Bone marrow (tissue), 2 donors: ENCODE data around the gene WSCD2.

ENCODE experiments used
- DNase-seq, 2 donors: peaks; one replicate each; lab custom pipeline; 2025; lab: John Stamatoyannopoulos, UW

The WSCD2 gene

GRCh38 chr12:108107293-108107692 is 21.8 kb upstream of the WSCD2 start:
- DNase-seq = no peak

GRCh38 chr12:108109504-108109903 is 19.6 kb upstream of the WSCD2 start:
- DNase-seq = no peak

GRCh38 chr12:108109954-108110353 is 19.1 kb upstream of the WSCD2 start:
- no peak for DNase-seq

GRCh38 chr12:108110844-108111243 is 18.2 kb upstream of the WSCD2 start:
- no peak for DNase-seq

- no peak for DNase-seq
Observed at GRCh38 chr12:108112832-108113556, 16.1 kb upstream of the WSCD2 start.

- DNase-seq = no peak
Observed at GRCh38 chr12:108115123-108116121, 13.7 kb upstream of the WSCD2 start.

- DNase-seq = no peak
Observed at GRCh38 chr12:108116254-108116653, 12.8 kb upstream of the WSCD2 start.

- no peak for DNase-seq
Observed at GRCh38 chr12:108116699-108117098, 12.4 kb upstream of the WSCD2 start.

GRCh38 chr12:108117163-108117849 is 11.8 kb upstream of the WSCD2 start:
- DNase-seq = no peak

GRCh38 chr12:108117902-108118301 is 11.2 kb upstream of the WSCD2 start:
- DNase-seq = no peak

GRCh38 chr12:108119126-108119973 is 9.7 kb upstream of the WSCD2 start:
- no peak for DNase-seq

- DNase-seq = no peak
Observed at GRCh38 chr12:108119974-108120862, 8.9 kb upstream of the WSCD2 start.

- no peak for DNase-seq
Observed at GRCh38 chr12:108120863-108121165, 8.3 kb upstream of the WSCD2 start.

- DNase-seq = no peak
Observed at GRCh38 chr12:108121320-108121719, 7.8 kb upstream of the WSCD2 start.

GRCh38 chr12:108121728-108122471 is 7.2 kb upstream of the WSCD2 start:
- DNase-seq = no peak

GRCh38 chr12:108122644-108123043 is 6.4 kb upstream of the WSCD2 start:
- DNase-seq = no peak

- DNase-seq = no peak
Observed at GRCh38 chr12:108123402-108123801, 5.7 kb upstream of the WSCD2 start.

- DNase-seq = no peak
Observed at GRCh38 chr12:108125073-108125472, 4.0 kb upstream of the WSCD2 start.

GRCh38 chr12:108126212-108126611 is 2.9 kb upstream of the WSCD2 start:
- DNase-seq = no peak

- no peak for DNase-seq
Observed at GRCh38 chr12:108126990-108127501, 2.0 kb upstream of the WSCD2 start.
